HG02840 (cell line): ENCODE results near the gene KIF3C.

Experiments used
- ATAC-seq: cut with Tn5 transposase; IDR thresholded peaks from one replicate; pipeline ENCODE4 v1.9.1; 2021; ENCODE audit warnings: mild to moderate bottlenecking, moderate library complexity, moderate number of reproducible peaks; ENCODE audit not compliant: unreplicated experiment, low FRiP score

KIF3C gene

DNA sequence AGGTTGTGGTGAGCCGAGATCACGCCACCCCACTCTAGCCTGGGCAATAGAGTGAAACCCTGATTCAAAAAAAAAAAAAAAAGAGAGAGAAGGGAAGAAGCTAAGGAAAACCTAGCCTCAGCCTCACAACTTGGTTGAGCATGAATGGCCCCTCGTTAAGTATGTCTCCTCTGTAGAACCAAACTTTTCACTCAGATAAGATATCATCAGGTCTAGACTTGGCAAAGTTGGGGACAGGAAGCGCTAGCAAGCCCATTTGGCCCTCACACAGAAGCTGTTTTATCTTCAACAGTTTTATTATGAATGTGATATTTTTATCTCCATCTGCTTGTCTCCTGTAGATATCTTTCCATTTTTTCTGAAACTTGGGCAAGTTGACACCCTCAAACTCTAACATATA is 100.5 kb downstream of the KIF3C start:
- ATAC-seq = no peak

DNA sequence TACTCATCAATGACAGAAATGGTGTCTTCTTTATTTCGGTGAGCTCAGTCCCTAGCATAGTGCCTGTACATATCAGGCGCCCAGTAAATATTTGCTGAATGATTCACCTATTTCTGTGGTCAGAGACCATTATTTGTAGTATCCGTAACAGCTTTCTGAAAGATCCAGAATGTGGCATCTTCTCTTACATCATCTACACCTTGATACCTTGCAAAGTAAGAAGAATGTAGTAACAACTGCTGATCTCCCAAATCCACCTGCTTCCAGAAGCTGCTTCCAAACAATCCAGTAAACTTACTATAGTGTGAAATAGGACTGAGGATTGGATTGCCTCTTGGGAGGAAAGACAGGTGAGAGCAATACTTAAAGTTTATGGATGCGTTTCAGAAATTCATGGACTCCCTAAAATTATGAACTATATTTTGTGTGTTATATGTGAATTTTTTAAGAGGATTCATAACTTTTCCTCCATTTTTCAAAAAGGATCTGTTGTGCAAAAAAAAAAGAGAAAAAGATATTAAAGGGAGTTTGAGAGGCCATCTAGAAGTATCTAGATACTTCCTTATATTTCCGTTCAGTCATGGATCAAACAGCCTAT is 103.1 kb downstream of the KIF3C start:
- ATAC-seq = no peak

DNA sequence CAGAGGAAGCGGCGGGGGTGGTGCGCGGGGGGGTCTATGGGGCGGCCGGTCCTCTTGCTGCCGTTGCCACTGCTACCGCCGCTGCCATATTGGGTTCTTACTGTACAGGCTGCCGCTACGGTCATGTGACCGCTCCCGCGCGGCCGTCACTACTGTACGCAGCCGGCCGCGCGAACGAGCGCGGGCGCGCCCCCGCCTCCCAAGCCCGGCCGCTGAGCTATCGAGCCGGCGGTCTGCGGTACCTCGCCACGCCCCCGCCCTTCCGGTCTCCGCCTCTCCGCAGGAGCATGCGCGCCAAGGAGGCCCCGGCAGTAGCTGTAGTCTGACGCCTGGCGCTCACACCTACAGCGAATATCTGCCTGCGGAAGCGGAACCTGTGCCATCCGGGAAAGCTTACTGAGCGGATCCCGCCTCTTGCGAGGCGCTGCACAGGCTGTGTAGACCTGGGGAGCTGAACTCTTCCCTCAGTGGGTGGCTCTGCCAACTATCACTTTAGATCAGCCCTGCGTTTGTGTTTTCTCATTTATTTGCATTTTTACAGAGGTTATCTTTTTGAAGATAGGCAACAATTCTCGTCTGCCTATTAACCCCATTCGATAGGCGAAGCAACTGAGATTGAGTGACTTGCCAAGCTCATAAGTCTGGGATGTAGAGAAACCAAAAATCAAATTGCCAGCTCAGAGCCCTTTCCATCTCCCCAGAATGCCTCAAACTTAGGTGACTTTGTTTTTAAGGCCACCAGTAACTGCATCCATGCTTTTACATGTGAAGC is 103.8 kb downstream of the KIF3C start, which contains the start of gene ASXL2:
Gene ASXL2 (minus strand): TSS at position 127 of the 772 bp plus-strand sequence. CDS start 265 bp downstream, outside the sequence.
- ATAC-seq = peak; percentile 94

DNA sequence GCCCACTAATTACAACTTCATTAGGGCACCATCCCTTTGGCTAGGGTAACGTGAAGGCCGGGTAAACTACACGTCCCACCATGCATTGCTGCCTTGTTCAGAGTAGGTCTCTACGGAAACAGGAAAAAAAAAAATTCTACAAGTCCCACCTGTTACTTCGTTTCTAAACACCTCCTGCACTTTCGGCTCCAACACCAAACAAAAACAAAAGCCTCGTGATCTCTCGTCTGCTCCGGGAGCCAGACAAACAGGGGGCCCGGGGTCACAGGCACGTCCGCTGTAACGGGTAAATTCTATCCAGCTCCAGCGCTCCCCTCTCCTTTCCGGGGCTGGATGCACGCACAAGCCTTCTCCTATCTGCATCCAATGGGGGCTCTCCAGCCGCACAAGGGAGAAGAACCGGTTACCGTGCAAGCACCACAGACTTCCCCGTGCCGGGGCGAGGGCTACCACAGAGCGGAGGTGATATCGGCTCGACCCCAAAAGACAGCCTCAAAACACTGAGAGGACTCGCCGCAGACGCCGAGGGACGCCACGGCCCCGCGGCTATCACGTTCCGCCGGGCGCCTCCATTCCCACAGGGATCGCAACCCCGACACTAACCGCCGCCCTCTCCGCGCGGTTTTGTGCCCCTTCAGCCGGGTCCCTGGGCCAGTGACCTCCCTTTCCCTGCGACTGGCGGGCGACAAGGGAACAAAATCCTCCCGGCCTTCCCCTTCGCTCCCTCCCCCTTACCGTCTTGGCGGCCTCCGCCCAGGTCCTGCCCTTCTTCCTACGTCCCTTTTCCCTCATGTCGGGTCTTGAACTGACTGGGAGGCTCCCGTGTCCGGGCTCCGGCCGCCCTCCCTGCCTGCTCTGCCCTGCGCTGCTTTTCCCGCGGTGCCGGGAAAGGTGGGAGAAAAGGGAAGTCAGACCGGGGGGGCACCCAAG is 104.6 kb downstream of the KIF3C start:
- peak; percentile 33 for ATAC-seq
